K562 (cell line): Measurements from ENCODE around the gene SDE2. TPM values are rescaled to one million over a fixed set of nuclear protein-coding genes. Genes with fewer than 3 reads are reported as not detected.

Experiments used
- DEAF1 ChIP-seq: fragments of 450-650 bp; formaldehyde crosslinking; IDR thresholded peaks from 2 replicates; pipeline ENCODE4 v1.4.0; 2020; ENCODE audit warnings: mild to moderate bottlenecking, moderate library complexity
- FOXA3 ChIP-seq, 2 experiments: fragments of 450-650 bp in 1 of 2; sonication (generic) in 1 of 2; formaldehyde crosslinking; IDR thresholded peaks in 1 of 2; conservative IDR thresholded peaks in 1 of 2; 2 replicates each; pipeline versions ENCODE4 v1.4.0 to v1.8.0; 2020 to 2022; ENCODE audit warnings: mild to moderate bottlenecking in 2 of 2, missing genetic modification reagents in 1 of 2
- HDAC2 ChIP-seq: fragments of 450-650 bp; IDR thresholded peaks from 2 replicates; pipeline ENCODE4 v1.6.1; 2016; ENCODE audit warnings: mild to moderate bottlenecking
- HLTF ChIP-seq: fragments of 450-650 bp; IDR thresholded peaks from 2 replicates; pipeline ENCODE4 v1.6.1; 2016
- HMGXB4 ChIP-seq: sonication (generic); formaldehyde crosslinking; IDR thresholded peaks from 2 replicates; pipeline ENCODE4 v1.8.1; 2023; ENCODE audit warnings: mild to moderate bottlenecking, missing genetic modification reagents
- HSF4 ChIP-seq: fragments of 250-450 bp; sonication (Bioruptor Pico); IDR thresholded peaks from 2 replicates; pipeline ENCODE4 v2.1.2; 2022; ENCODE audit warnings: mild to moderate bottlenecking, moderate library complexity, borderline replicate concordance
- MNT ChIP-seq, 2 experiments: fragments of 450-650 bp; conservative IDR thresholded peaks; 2 replicates each; pipeline ENCODE4 v1.6.1; 2017; ENCODE audit warnings: mild to moderate bottlenecking in 2 of 2, moderate library complexity in 2 of 2
- PATZ1 ChIP-seq: fragments of 250-450 bp; sonication (Bioruptor Pico); IDR thresholded peaks from 2 replicates; pipeline ENCODE4 v1.5.0; 2020; ENCODE audit warnings: mild to moderate bottlenecking, borderline replicate concordance
- RAD51 ChIP-seq: fragments of 450-650 bp; IDR thresholded peaks from 2 replicates; pipeline ENCODE4 v1.7.1; 2016; ENCODE audit warnings: low read depth, mild to moderate bottlenecking, borderline replicate concordance
- SMARCE1 ChIP-seq: fragments of 450-650 bp; IDR thresholded peaks from 2 replicates; pipeline ENCODE4 v1.7.1; 2016; ENCODE audit warnings: mild to moderate bottlenecking
- XRCC4 ChIP-seq: IDR thresholded peaks from one replicate; pipeline ENCODE4 v1.6.1; 2011; ENCODE audit not compliant: insufficient read depth, insufficient read length; ENCODE audit errors: extremely low read depth
- ZBTB7A ChIP-seq: IDR thresholded peaks from 2 replicates; pipeline ENCODE4 v1.6.1; 2011; ENCODE audit warnings: low read depth, mild to moderate bottlenecking, low read length, moderate library complexity, borderline replicate concordance; ENCODE audit not compliant: control insufficient read depth
- ZKSCAN8 ChIP-seq: fragments of 200-800 bp; sonication (Bioruptor generic); IDR thresholded peaks from 2 replicates; pipeline ENCODE4 v1.6.1; 2016; ENCODE audit warnings: missing genetic modification characterization, missing compliant biosample characterization
- polyA plus RNA-seq, 8 experiments: library from polyadenylated mRNA; depleted of rRNA in 4 of 8; stranded (reverse) in 5 of 8; unstranded in 3 of 8; fragments of >200 nt; fragmentation: Nextera tagmentation in 2 of 8; fragmentation: Illumina TruSeq in 1 of 8; extraction: Ambion mirVana in 2 of 8; extraction: Trizol in 1 of 8; gene quantifications; 2 replicates each; pipeline versions ENCODE4 v1.2.1 to v1.2.3, GENCODE V29; 2011 to 2014; ENCODE audit warnings: inconsistent platforms in 1 of 8, missing spikeins in 1 of 8
- total RNA-seq, 7 experiments: library from RNA; depleted of rRNA in 6 of 7; stranded (reverse); fragments of >200 nt in 6 of 7; fragmentation: Illumina TruSeq in 2 of 7; extraction: Trizol in 2 of 7; gene quantifications; 2 replicates each; pipeline versions ENCODE4 v1.2.1 to v1.2.3, GENCODE V29; 2011 to 2021; ENCODE audit warnings: low replicate concordance in 1 of 7
- TF ChIP-seq, protein P1 (sequence below), 2 experiments: fragments of 250-450 bp in 1 of 2; fragments of 450-650 bp in 1 of 2; sonication (Bioruptor Pico) in 1 of 2; IDR thresholded peaks; 2 replicates each; pipeline versions ENCODE4 v1.6.1 to v1.8.0; 2016 to 2021; ENCODE audit warnings: mild to moderate bottlenecking in 2 of 2, moderate library complexity in 2 of 2, missing compliant biosample characterization in 1 of 2, missing genetic modification characterization in 1 of 2
- TF ChIP-seq, protein P2 (sequence below): fragments of 450-650 bp; formaldehyde crosslinking; conservative IDR thresholded peaks from 2 replicates; pipeline ENCODE4 v1.4.0; 2022; ENCODE audit warnings: mild to moderate bottlenecking, missing genetic modification characterization

SDE2 gene
- total and polyA plus RNA-seq, 9 of the 15 experiments (the other 6 are each of a cell fraction or from before 2014, with no cell fraction given): 14.3 to 62.3 (median 46.0) TPM

GRCh38 chr1:225995919-225996864, 3.0 kb downstream of the SDE2 start (continued):
- TF ChIP-seq HDAC2 (no peak), DEAF1 (CRISPR knock-in tag) (no peak), HMGXB4 (no peak), ZBTB7A (no peak), SMARCE1 (no peak; the same call in 1 of the 2 replicates), ZKSCAN8 (CRISPR knock-in tag) (no peak), RAD51 (no peak), XRCC4 (no peak), PATZ1 (CRISPR knock-in tag) (no peak), HLTF (0 out of 2 replicates have a peak, but pooled peaks have one; percentile 49), HSF4 (CRISPR knock-in tag) (no peak), MNT (conservative IDR thresholded peaks at IDR 0.05) (peak; percentile 56 to 59; a peak in 3 of 4 replicates), FOXA3 (CRISPR knock-in tag; conservative IDR thresholded peaks at IDR 0.05 in 1 of 2, IDR thresholded peaks at IDR 0.05 in 1 of 2) (no peak)
- TF ChIP-seq, protein P1, sequence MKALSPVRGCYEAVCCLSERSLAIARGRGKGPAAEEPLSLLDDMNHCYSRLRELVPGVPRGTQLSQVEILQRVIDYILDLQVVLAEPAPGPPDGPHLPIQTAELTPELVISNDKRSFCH (CRISPR knock-in tag; IDR thresholded peaks at IDR 0.05): no peak
- TF ChIP-seq, protein P1 (tag; IDR thresholded peaks at IDR 0.05): no peak
- TF ChIP-seq, protein P2, sequence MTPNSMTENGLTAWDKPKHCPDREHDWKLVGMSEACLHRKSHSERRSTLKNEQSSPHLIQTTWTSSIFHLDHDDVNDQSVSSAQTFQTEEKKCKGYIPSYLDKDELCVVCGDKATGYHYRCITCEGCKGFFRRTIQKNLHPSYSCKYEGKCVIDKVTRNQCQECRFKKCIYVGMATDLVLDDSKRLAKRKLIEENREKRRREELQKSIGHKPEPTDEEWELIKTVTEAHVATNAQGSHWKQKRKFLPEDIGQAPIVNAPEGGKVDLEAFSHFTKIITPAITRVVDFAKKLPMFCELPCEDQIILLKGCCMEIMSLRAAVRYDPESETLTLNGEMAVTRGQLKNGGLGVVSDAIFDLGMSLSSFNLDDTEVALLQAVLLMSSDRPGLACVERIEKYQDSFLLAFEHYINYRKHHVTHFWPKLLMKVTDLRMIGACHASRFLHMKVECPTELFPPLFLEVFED: no peak
